ENCODE measurements around the gene TOP3B. TPM values are rescaled to one million over a fixed set of nuclear protein-coding genes. Genes with fewer than 3 reads are reported as not detected.

The TOP3B gene, protein sequence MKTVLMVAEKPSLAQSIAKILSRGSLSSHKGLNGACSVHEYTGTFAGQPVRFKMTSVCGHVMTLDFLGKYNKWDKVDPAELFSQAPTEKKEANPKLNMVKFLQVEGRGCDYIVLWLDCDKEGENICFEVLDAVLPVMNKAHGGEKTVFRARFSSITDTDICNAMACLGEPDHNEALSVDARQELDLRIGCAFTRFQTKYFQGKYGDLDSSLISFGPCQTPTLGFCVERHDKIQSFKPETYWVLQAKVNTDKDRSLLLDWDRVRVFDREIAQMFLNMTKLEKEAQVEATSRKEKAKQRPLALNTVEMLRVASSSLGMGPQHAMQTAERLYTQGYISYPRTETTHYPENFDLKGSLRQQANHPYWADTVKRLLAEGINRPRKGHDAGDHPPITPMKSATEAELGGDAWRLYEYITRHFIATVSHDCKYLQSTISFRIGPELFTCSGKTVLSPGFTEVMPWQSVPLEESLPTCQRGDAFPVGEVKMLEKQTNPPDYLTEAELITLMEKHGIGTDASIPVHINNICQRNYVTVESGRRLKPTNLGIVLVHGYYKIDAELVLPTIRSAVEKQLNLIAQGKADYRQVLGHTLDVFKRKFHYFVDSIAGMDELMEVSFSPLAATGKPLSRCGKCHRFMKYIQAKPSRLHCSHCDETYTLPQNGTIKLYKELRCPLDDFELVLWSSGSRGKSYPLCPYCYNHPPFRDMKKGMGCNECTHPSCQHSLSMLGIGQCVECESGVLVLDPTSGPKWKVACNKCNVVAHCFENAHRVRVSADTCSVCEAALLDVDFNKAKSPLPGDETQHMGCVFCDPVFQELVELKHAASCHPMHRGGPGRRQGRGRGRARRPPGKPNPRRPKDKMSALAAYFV
- polyA plus RNA-seq (2013, experiment 1 of 2): 12.1 TPM
- 11.4 TPM for polyA plus RNA-seq (2013, experiment 2 of 2)

DNA sequence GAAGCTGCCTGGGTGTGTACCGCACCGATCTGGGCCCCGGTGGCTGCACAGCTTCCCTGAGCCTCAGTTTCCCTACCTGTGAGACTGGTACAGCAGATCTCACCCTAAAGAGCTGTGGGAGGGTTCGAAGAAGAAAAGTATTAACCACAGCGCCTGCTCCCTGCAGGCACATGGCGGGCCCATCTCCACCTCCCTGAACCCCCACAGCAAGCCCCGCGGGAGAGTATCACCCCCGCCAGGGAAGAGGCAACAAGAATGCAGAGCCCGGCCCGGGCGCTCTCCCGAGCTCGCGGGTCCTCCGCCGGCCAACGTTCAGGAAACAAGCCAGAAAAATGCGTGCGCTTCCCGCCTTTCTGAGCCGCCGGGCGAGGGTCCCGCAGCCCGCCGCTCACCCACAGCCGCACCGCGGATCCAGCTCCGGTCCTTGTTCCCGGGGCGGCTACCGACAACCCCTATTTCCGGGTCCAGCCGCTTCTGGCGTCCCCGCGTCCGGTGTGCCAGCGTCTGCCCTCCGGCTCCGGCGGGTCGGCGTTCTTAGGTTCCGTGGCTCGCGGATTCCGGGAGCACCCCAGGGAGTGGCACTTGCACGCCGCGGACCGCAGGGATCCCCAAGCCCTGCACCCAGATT is at the start of gene TOP3B:
TSS of gene TOP3B (minus strand) at position 450 of the 628 bp plus-strand sequence. CDS start 7,078 bp downstream, outside the sequence.
- Histone ChIP-seq H3K14ac (ENCODE audit: low read length in 2 of 2) (peak within 1 kb of the TSS in 1 of 2 experiments; percentile 56), H2BK12ac (ENCODE audit: low read length in 2 of 2) (no peak within 1 kb of the TSS), H3K27me3 (ENCODE audit: control insufficient read depth in 1 of 2, insufficient read depth in 1 of 2, low read length in 2 of 2) (no peaks in the 10 kb centered on the region), H3K9ac (ENCODE audit: low read length) (peak within 1 kb of the TSS; percentile 98), H2BK15ac (ENCODE audit: low read depth, poor library complexity, severe bottlenecking) (peak within 1 kb of the TSS; percentile 45), H2BK5ac (ENCODE audit: low read depth, low read length, poor library complexity, severe bottlenecking) (no peak within 1 kb of the TSS), H3K4me3 (ENCODE audit: insufficient read depth in 1 of 2, low read depth in 1 of 2, low read length in 2 of 2) (peak within 1 kb of the TSS; percentile 95 to 99), H3K23ac (ENCODE audit: low read length in 2 of 2) (peak within 1 kb of the TSS in 1 of 2 experiments; percentile 68), H3K79me1 (replicated peaks; ENCODE audit: low read length, poor library complexity, severe bottlenecking) (peaks cover 28% of the 10 kb centered on the region), H3K36me3 (ENCODE audit: control insufficient read depth in 1 of 2, insufficient read depth in 2 of 2, low read depth in 1 of 2, low read length in 2 of 2) (peaks cover 12 to 22% of the 10 kb centered on the region in 2 experiments), H3K4ac (ENCODE audit: low read depth in 1 of 2, low read length in 2 of 2) (peak within 1 kb of the TSS; percentile 87 to 97), H4K8ac (ENCODE audit: low read length) (peak within 1 kb of the TSS; percentile 88), H3K18ac (ENCODE audit: low read depth in 1 of 2, low read length in 2 of 2) (peak within 1 kb of the TSS; percentile 29 to 86), H3K4me1 (ENCODE audit: control insufficient read depth, insufficient read depth, low read depth, low read length) (peaks cover 5% of the 10 kb centered on the region), H2AFZ (ENCODE audit: low read depth, low read length) (peak within 1 kb of the TSS; percentile 47), H2AK5ac (ENCODE audit: low read length, severe bottlenecking) (no peak within 1 kb of the TSS), H4K91ac (ENCODE audit: low read length) (peak within 1 kb of the TSS; percentile 25), H3K27ac (ENCODE audit: low read length, poor library complexity, severe bottlenecking) (no peak within 1 kb of the TSS), H3K4me2 (ENCODE audit: low read length, poor library complexity, severe bottlenecking) (peak within 1 kb of the TSS; percentile 78), H2BK120ac (ENCODE audit: low read depth, low read length) (peak within 1 kb of the TSS; percentile 66), H3K9me3 (ENCODE audit: control insufficient read depth, low read length) (no peaks in the 10 kb centered on the region)
- DNase-seq: peak; percentile 74
- WGBS: under 1% methylated on average over 53 of the region's 54 CpGs

DNA sequence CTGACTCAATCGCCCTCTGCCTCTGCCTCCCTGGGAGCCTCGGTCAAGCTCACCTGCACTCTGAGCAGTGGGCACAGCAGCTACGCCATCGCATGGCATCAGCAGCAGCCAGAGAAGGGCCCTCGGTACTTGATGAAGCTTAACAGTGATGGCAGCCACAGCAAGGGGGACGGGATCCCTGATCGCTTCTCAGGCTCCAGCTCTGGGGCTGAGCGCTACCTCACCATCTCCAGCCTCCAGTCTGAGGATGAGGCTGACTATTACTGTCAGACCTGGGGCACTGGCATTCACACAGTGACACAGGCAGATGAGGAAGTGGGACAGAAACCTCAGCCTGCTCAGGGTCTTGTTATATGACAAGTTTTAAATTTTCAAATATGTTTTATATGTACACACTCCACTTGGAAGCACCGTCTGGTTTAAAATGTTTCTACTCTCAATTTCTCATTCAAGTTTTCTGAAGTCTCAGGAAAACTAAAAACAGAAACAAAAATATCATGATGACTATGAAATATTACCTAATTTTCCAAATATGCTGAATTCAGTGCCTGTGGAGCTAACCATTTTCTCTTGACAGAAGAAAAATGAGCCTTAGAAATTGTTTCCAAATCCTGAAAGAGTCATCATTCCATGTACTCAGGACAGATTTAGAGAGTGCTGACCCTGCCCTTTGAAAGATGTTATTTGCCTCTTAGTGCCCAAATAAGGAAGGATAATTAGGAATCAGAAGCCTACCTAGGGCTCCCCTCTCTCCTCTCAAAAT is 48.8 kb upstream of the TOP3B start:
- no peak for DNase-seq
- Histone ChIP-seq H3K36me3 (ENCODE audit: control insufficient read depth in 1 of 2, insufficient read depth in 2 of 2, low read depth in 1 of 2, low read length in 2 of 2) (no peaks in the 10 kb centered on the region), H4K8ac (ENCODE audit: low read length) (no peak overlapping the region), H3K27ac (ENCODE audit: low read length, poor library complexity, severe bottlenecking) (no peak overlapping the region), H3K27me3 (ENCODE audit: control insufficient read depth in 1 of 2, insufficient read depth in 1 of 2, low read length in 2 of 2) (peaks cover 20 to 43% of the 10 kb centered on the region in 2 experiments), H4K91ac (ENCODE audit: low read length) (no peak overlapping the region), H3K4me3 (ENCODE audit: insufficient read depth in 1 of 2, low read depth in 1 of 2, low read length in 2 of 2) (no peak overlapping the region), H3K18ac (ENCODE audit: low read depth in 1 of 2, low read length in 2 of 2) (no peak overlapping the region), H2BK15ac (ENCODE audit: low read depth, poor library complexity, severe bottlenecking) (no peak overlapping the region), H2AFZ (ENCODE audit: low read depth, low read length) (no peak overlapping the region), H3K4me2 (ENCODE audit: low read length, poor library complexity, severe bottlenecking) (no peak overlapping the region), H3K79me1 (replicated peaks; ENCODE audit: low read length, poor library complexity, severe bottlenecking) (no peaks in the 10 kb centered on the region), H3K9ac (ENCODE audit: low read length) (no peak overlapping the region), H2BK12ac (ENCODE audit: low read length in 2 of 2) (no peak overlapping the region), H2BK120ac (ENCODE audit: low read depth, low read length) (no peak overlapping the region), H3K9me3 (ENCODE audit: control insufficient read depth, low read length) (no peaks in the 10 kb centered on the region), H2AK5ac (ENCODE audit: low read length, severe bottlenecking) (no peak overlapping the region), H2BK5ac (ENCODE audit: low read depth, low read length, poor library complexity, severe bottlenecking) (no peak overlapping the region), H3K4ac (ENCODE audit: low read depth in 1 of 2, low read length in 2 of 2) (no peak overlapping the region), H3K14ac (ENCODE audit: low read length in 2 of 2) (peak overlapping the region in 1 of 2 experiments; percentile 66), H3K4me1 (ENCODE audit: control insufficient read depth, insufficient read depth, low read depth, low read length) (no peaks in the 10 kb centered on the region), H3K23ac (ENCODE audit: low read length in 2 of 2) (no peak overlapping the region)
- 89% methylated on average over 8 of the region's 9 CpGs for WGBS

DNA sequence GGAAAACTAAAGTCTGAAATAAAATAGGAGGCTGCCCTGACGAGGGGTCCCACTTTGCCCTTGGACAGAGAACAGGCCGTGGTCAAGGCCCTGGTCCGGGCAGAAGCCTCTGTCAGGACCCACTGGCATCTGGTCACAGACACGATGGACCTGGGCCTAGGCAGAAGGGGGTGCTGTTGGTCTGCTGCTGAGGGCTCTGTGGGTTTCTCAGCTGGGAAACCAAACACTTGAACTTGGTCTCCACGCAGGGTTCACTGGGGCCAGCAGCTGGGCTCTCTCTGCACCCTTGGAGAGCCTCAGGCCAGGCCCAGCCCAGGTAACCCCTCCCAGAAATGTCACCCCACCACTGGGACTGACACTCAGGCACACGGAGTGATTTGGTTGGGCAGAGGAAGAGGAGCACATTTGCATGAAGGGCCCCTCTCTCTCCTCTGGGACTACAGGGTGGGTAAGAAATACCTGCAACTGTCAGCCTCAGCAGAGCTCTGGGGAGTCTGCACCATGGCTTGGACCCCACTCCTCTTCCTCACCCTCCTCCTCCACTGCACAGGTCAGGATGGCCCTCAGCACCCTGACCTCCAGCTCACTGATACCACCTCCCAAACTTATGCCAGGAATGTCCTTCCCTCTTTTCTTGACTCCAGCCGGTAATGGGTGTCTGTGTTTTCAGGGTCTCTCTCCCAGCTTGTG is 48.1 kb upstream of the TOP3B start:
- H2BK15ac ChIP-seq (ENCODE audit: low read depth, poor library complexity, severe bottlenecking): no peak overlapping the region

More for the DNA sequence above, 48.1 kb upstream of the TOP3B start:
- H3K36me3 ChIP-seq (ENCODE audit: control insufficient read depth in 1 of 2, insufficient read depth in 2 of 2, low read depth in 1 of 2, low read length in 2 of 2): no peaks in the 10 kb centered on the region
- H3K9ac ChIP-seq (ENCODE audit: low read length): no peak overlapping the region
- DNase-seq: peak; percentile 7
- no peak overlapping the region for H2BK5ac ChIP-seq (ENCODE audit: low read depth, low read length, poor library complexity, severe bottlenecking)
- H4K91ac ChIP-seq (ENCODE audit: low read length): no peak overlapping the region
- H3K4me3 ChIP-seq (ENCODE audit: insufficient read depth in 1 of 2, low read depth in 1 of 2, low read length in 2 of 2): no peak overlapping the region
- H3K4ac ChIP-seq (ENCODE audit: low read depth in 1 of 2, low read length in 2 of 2): no peak overlapping the region
- H2BK12ac ChIP-seq (ENCODE audit: low read length in 2 of 2): no peak overlapping the region
- H3K23ac ChIP-seq (ENCODE audit: low read length in 2 of 2): no peak overlapping the region
- H3K27ac ChIP-seq (ENCODE audit: low read length, poor library complexity, severe bottlenecking): no peak overlapping the region
- 65% methylated on average over 7 of the region's 7 CpGs for WGBS
- no peaks in the 10 kb centered on the region for H3K79me1 ChIP-seq (replicated peaks; ENCODE audit: low read length, poor library complexity, severe bottlenecking)
- H2AFZ ChIP-seq (ENCODE audit: low read depth, low read length): no peak overlapping the region
- peaks cover 15 to 36% of the 10 kb centered on the region in 2 experiments for H3K27me3 ChIP-seq (ENCODE audit: control insufficient read depth in 1 of 2, insufficient read depth in 1 of 2, low read length in 2 of 2)
- H4K8ac ChIP-seq (ENCODE audit: low read length): no peak overlapping the region
- H3K4me2 ChIP-seq (ENCODE audit: low read length, poor library complexity, severe bottlenecking): no peak overlapping the region
- H2AK5ac ChIP-seq (ENCODE audit: low read length, severe bottlenecking): no peak overlapping the region
- no peak overlapping the region for H2BK120ac ChIP-seq (ENCODE audit: low read depth, low read length)
- H3K14ac ChIP-seq (ENCODE audit: low read length in 2 of 2): no peak overlapping the region
- H3K18ac ChIP-seq (ENCODE audit: low read depth in 1 of 2, low read length in 2 of 2): no peak overlapping the region
- no peaks in the 10 kb centered on the region for H3K9me3 ChIP-seq (ENCODE audit: control insufficient read depth, low read length)
- H3K4me1 ChIP-seq (ENCODE audit: control insufficient read depth, insufficient read depth, low read depth, low read length): no peaks in the 10 kb centered on the region

Data from mesenchymal stem cell (in vitro differentiated cells and primary cell).